Activated gamma-delta T cell treated with anti-CD3 and anti-CD28 coated beads, Interleukin-2, amount 50 U/mL, for 16 hours (primary cell): Measurements from ENCODE around the gene ZMIZ1.

Source experiments
- DNase-seq: peaks from one replicate; pipeline ENCODE4 v3.0.0-alpha.2; 2020; ENCODE audit warnings: low read depth

Gene ZMIZ1

GRCh38 chr10:79208251-79208983 is 139.7 kb downstream of the ZMIZ1 start:
- DNase-seq, result no peak

- no peak for DNase-seq
Measured at GRCh38 chr10:79209340-79209739, 140.6 kb downstream of the ZMIZ1 start.

- DNase-seq, result no peak
Measured at GRCh38 chr10:79209831-79210230, 141.1 kb downstream of the ZMIZ1 start.

DNA sequence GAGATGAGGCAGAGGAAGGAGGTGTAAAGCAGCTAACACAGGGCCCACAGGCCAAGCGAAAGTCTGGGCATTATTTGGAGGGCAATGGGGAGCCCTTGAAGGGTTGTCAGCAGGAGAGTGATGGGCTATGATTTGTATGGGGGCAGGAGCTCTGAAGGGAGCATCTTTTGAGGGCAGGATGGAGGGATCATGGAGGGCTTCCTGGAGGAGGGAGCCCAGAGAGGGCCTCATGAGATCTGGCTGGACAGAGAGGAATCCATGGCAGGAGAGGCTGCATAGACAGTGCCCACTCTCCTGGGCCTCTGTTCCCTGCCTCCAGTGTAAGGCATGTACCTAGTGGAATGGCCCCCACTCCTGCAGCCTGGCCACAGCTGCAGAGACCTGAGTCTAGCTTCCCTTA is 141.9 kb downstream of the ZMIZ1 start:
- no peak for DNase-seq

DNA sequence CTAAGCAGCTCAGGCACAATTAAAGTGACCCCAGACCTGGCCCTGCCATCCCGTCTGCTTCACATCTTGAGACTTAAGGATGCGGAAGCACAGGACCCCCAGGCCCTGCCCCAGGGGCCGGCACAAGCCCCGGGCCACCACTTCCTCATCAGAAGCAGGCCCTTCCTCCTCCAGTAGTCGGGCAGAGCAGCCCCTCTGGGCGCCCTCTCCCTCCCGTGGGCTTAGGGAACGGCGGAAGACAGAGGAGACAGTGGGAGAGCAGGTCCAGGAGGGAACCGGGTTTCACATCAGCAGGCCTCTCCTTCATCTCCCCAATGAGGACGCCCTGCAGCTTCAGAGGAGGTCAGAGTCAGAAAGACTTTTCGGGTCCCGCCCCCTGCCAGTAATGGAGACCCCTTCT is 142.8 kb downstream of the ZMIZ1 start:
- DNase-seq, result no peak

- DNase-seq, result no peak
Measured at GRCh38 chr10:79215531-79215930, 146.8 kb downstream of the ZMIZ1 start.

DNA sequence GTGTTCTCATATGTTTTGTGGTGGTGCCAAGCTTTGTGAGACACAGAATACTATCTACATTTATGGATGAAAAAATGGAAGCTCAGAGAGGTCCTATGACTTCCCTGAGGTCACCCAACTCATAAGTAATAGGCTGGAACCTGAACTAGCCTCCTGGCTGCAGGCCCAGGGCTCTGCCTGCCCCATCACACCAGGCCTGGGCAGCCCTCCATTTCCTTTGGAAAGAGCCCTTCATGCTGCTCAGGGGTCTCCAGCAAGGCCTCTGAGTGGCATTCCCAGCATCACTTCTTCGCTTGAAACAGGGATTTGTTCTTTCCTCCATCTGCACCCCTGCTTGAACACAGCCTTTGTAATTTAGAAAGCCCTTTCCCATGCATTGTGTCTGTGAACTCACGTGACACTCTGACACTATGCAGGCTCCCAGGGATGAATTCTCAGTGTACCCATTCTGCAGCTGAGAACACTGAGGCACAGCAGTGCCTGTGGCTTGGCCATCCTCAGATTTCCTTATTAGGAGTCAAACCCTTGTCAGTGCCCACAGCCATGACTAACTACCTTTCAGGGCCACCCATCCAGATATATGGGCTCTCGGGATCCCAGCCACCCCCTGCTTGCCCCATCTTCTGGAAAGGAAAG is 150.7 kb downstream of the ZMIZ1 start:
- DNase-seq, result no peak

DNA sequence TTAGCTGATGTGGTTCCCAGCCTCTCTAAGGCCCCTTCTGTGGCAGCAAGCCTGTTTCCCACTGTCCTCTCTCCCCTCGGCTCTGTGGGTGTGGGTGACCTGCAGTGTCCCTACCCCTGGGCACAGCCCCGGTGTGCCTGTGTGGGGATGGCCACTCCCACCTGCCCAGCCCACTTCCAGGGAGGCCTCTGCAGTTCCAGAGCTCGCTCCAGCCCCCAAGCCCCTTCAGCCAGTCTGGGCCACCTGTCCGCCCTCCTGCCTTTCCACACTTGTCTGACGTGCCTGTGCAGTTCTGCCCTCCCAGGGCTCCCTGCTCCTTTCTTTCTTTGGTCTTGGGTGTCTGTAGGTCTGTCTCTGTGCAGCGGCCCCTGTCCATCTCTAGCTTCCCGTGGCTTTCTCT is 151.5 kb downstream of the ZMIZ1 start:
- no peak for DNase-seq

- DNase-seq, result no peak
Measured at GRCh38 chr10:79221110-79222051, 152.6 kb downstream of the ZMIZ1 start.

- no peak for DNase-seq
Measured at GRCh38 chr10:79222186-79222585, 153.4 kb downstream of the ZMIZ1 start.

DNA sequence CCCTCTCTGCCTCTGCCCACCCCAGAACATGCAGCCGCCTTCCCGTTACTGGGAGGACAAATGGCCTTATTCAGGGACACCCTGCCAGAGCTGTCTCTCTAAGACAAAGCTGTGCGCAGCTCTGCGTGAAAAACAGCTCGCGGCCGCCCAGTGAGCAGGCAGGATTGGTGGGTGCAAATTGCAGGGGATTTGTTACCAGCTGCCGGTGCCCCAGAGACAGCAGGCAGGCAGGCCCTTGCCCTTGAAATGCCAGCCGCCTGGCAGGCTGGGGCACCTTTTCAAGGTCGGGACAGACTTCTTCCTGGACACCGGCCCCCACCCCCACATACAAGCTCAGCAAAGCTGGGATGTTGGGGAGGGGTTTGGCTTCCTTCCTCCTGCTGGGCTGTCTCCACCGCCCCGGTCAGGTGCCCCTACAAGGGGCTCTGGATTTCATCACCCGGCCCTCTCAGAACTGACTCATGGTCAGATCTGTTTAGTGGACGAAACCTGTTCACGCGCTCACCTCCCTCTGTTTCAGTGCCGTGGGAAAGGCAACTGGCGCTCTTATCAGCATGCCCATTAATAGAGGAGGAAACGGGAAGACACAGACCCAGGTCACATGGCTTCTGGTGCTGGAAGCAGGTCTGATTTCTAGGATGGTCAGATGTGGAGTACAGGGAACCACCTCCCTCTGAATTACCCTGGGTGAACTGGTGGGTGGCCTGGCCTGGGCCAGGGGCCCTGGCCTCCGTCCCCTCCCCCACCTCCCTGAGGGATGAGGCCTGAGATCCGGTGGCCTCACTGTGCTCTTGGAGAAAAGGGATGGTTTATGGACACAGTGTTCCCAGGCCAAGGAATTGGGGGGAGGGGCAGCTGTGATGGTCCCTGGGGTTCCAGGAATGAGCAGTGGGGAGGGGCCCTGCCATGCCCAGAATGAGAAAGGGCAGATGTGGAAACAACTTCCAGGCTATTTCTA is 154.6 kb downstream of the ZMIZ1 start:
- no peak for DNase-seq

- no peak for DNase-seq
Measured at GRCh38 chr10:79224263-79224949, 155.6 kb downstream of the ZMIZ1 start.

DNA sequence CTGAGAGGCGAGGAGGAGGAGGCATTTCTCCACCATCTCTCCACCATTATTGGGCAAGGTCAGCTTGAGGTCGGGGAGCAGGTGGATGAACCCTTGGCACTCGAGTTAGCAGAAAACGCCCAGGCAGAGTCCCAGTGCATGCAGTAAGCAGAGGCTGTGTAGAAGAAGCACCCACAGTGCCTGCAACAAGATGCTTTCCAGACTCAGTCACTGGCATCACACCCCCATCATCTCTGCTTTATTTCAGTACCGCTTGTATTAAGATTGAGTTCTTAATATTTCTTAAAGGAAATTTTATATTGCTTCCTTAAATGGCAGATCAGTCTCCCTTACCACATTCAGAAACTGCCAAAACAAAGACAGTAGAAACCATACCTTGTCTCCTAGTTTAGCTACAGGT is 156.2 kb downstream of the ZMIZ1 start:
- no peak for DNase-seq

- DNase-seq, result no peak
Measured at GRCh38 chr10:79226391-79227245, 157.9 kb downstream of the ZMIZ1 start.

DNA sequence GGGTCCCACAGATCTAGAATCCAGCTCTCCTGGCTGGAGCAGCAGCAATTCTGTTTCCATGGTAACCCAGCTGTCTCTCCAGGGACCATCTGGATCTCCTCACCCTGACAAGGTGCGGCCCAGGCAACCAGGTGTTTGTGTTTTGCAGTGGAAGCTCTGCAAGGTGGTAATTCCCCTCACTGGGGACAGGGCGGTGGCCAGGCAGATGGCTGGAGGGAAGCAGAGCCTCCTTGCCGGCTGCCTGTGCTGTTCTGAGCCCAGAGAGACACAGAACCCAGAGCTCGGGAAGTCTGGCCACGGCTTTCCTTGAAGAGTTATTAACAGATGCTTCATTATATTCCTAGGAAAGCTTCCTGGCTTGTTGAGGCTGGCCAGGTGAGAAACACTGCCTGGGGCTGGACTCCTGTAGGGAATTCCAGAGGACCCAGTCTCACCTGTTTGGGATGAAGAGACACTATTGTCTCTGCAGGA is 160.3 kb downstream of the ZMIZ1 start:
- DNase-seq, result no peak

DNA sequence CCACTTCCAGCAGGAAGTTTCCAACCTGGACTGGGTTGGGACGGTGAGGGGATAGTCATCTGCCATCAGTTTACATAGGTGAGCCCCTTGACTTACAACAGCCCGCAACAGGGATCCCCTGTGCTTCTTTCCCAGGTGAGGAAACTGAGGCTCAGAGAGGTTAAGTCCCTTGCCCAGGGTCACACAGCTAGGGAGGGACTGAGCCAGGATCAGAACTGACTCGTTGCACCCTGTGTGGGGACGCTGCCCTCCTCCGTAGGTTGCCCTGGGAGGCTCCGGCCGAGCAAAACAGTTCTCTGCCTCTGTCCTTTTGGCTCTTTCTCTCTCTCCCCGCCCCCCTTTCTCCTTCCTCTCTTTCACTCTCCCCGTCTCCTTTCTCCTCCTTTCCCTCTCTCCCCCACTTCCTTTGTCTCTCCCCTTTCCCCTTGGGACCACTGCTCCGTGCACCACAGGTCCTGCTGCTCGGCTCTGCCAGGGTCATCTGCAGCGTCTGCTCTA is 161.1 kb downstream of the ZMIZ1 start:
- DNase-seq, result no peak

DNA sequence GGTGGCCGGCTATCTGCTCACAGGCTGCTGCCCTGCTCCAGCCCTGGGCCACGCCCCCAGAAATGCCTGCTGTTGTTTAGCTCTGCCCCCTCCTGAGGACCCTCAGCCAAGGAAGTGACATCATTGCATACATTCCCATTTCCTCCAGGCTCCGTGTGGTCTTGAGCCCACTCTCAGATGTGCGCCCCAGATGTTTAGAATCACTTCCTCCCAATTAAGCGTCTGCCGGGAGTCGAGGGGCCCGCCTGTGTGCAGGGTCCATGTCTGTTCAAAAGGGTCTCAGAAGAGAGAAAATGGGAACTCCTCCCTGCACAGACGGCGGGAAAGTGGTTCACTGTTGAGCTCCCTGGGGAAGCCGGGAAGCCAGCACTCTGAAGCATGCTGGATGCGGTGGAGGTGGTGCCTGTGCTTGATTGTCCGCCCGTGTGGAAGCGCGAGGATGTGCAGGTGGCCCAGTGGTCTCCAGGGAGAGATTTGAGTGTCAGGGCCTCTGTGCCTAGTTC is 161.6 kb downstream of the ZMIZ1 start:
- DNase-seq, result no peak

DNA sequence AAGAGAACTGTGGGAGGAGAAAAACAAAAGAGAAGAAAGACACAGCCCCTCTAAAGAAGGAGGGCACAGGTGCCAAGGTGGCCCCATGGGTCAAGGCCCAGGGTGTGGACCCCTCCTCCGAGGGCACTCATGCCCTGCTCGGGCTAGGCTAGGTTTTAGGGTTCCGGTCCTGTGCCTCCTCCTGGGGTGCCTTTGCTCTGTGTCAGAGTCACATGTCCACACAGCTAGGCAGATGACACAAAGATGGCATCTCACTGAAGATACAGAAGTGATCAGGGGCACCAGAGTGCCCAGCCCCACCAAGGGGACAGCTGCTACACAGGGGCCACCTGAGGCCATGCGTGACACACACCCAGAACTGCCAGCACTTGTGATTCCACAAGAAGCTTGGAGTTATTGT is 162.1 kb downstream of the ZMIZ1 start:
- DNase-seq, result no peak

DNA sequence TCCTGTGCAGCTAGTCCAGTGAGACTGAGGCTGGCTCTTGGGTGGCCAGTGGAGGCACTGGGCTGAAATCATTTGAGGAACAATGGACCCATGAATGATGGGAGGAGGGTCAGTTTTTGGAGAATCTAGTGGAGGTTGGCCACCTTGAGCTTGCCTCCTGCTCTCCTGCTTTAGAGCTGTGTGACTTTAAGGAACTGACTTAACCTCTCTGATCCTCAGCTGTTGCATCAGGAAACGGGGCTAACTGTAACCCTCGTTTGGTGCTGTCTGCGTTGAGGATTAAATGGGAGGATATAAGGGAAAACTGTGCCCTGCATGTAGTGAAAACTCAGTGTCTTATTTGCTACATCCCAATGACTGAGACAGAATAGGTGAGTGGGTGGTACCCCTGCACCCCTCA is 163.1 kb downstream of the ZMIZ1 start:
- no peak for DNase-seq

DNA sequence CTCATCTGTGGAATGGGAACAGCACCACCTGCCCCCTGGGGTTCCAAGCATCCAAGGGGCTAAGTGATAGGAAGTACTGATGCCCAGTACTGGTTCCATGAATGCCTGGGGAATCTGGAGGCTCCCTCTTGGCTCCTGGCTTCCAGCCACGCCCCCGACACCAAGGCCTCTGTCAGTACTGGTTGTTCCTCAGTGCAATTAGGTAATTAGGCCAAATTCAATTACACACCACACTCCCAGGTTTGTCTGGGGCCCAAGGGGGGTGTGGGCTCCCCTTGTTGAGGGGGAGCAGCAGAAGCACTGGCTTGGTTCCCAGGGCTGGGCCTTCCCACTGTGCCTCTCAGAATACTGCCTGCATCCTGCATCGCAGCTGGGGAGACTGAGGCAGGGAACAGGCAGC is 164.1 kb downstream of the ZMIZ1 start:
- no peak for DNase-seq
